Measurements from ENCODE around the gene NT5DC3.

Gene NT5DC3

DNA sequence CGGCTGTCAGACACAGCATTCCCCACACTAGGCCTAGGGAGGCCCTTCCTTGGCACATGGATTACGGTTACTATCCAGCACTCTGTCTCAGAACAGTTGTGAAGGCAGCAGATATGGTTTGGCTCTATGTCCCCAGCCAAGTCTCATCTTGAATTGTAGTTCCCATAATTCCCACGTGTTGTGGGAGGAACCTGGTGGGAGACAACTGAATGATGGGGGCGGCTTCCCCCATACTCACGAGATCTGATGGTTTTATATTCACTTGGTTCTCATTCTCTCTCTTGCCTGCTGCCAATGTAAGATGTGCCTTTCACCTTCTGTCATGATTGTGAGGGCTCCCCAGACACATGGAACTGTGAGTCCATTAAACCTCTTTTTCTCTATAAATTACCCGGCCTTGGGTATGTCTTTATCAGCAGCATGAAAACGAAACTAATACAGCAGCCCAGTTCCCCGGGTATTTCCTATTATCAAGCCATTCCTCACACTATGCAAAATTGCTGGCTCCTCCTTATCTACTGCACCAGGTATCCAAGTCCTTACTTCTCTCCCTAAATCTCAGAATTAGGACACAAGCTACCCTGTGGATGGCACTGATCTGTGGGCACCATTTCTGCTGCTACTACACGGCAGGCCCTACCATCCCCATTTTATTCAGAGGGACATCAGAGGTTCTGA, 33.3 kb downstream of the NT5DC3 start:
- intact Hi-C loops (cut with DNase I; ENCODE audit: low total_unique reads): no loop called here
- Histone ChIP-seq H3K4me3 (no peak overlapping the region), H3K9me3 (no peaks in the 10 kb centered on the region), H3K27ac (peak overlapping the region; percentile 19 to 76), H3K4me1 (peaks cover 0 to 77% (median 49%) of the 10 kb centered on the region in 4 donors), H3K27me3 (no peaks in the 10 kb centered on the region), H3K36me3 (peaks cover 3 to 20% (median 16%) of the 10 kb centered on the region in 3 donors)
- DNase-seq: no peak
- TF ChIP-seq, protein P1, sequence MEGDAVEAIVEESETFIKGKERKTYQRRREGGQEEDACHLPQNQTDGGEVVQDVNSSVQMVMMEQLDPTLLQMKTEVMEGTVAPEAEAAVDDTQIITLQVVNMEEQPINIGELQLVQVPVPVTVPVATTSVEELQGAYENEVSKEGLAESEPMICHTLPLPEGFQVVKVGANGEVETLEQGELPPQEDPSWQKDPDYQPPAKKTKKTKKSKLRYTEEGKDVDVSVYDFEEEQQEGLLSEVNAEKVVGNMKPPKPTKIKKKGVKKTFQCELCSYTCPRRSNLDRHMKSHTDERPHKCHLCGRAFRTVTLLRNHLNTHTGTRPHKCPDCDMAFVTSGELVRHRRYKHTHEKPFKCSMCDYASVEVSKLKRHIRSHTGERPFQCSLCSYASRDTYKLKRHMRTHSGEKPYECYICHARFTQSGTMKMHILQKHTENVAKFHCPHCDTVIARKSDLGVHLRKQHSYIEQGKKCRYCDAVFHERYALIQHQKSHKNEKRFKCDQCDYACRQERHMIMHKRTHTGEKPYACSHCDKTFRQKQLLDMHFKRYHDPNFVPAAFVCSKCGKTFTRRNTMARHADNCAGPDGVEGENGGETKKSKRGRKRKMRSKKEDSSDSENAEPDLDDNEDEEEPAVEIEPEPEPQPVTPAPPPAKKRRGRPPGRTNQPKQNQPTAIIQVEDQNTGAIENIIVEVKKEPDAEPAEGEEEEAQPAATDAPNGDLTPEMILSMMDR (IDR thresholded peaks at IDR 0.05): no peak

DNA sequence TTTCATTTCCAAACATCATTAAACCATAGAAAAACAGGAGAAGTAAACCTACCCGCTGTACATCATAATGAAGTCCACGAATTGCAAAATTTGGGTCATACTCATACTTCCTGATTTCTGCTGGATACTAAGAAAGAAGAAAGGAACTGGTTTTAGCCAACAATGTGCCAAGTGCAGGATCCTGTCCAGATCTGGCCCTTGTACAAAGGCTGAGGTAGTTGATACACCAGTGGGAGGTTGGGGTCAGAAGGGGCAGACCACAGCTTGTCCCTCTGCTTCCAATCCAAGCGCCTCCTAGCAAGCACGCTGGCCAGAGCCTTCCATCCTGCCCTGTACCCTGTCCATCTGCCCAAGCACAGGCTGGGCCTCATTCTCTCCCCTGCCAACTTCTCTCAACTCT, 34.2 kb downstream of the NT5DC3 start:
- peak overlapping the region; percentile 19 to 76 for H3K27ac ChIP-seq
- H3K36me3 ChIP-seq: peaks cover 0 to 24% (median 13%) of the 10 kb centered on the region in 3 donors
- H3K4me1 ChIP-seq: peaks cover 0 to 83% (median 57%) of the 10 kb centered on the region in 4 donors
- TF ChIP-seq, protein P1 (IDR thresholded peaks at IDR 0.05): no peak
- no peaks in the 10 kb centered on the region for H3K27me3 ChIP-seq
- no peak overlapping the region for H3K4me3 ChIP-seq
- no peaks in the 10 kb centered on the region for H3K9me3 ChIP-seq
- intact Hi-C loops (cut with DNase I; ENCODE audit: low total_unique reads): no loop called here
- DNase-seq: no peak

DNA sequence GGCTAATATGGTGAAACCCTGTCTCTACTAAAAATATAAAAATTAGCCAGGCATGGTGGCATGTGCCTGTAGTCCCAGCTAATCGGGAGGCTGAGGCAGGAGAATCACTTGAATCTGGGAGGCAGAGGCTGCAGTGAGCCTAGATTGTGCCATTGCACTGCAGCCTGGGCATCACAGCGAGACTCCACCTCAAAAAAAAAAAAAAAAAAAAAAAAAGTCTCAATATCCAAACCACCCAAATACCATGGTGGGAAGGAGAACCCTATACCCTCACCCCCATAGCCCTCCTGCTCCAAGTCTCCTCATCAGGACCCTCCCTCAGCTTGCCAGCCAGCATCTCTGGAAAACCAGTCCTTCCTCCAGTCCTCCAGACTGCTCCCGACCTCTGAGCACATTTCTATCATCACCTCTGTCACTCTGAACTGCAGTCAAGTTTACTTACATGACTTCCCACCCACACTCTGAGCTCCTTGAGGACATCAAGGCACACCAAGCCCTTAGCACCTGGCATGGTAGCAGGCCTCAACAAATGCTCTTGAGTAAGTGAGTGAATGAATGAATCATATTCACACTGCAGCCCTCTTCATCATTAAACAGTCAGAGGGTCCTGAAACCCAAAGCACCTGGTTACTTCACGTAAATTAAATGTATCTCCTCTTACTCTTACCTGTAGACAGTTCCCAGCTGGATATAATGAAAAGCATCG, 35.2 kb downstream of the NT5DC3 start:
- Histone ChIP-seq H3K9me3 (no peaks in the 10 kb centered on the region), H3K27ac (peak overlapping the region; percentile 43 to 76), H3K4me1 (peaks cover 0 to 93% (median 66%) of the 10 kb centered on the region in 4 donors), H3K27me3 (no peaks in the 10 kb centered on the region), H3K4me3 (no peak overlapping the region), H3K36me3 (peaks cover 0 to 14% (median 4%) of the 10 kb centered on the region in 3 donors)
- TF ChIP-seq, protein P1 (IDR thresholded peaks at IDR 0.05): no peak
- intact Hi-C loops (cut with DNase I; ENCODE audit: low total_unique reads): loop anchor here (2.0 kb wide), 1 partner anchor 63 kb away; no protein-coding TSS in a partner anchor
- no peak for DNase-seq

DNA sequence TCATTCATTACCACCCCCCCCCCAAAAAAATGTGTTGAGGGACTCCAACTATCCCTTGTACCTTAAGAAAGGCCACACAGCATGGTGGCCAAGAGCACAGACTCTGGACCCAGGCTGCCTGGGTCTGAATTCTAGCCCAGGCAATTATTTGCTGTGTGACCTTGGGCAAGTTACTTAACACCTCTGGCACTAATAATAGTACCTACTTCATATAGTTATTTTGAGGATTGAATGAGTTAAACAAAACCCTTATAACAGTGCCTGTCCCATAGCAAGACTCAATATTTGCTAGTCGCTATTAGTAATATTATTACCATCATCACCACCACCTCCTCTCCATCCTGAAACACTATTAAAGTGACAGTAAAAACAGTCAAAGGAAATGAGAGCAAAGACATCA, 37.2 kb downstream of the NT5DC3 start:
- no peaks in the 10 kb centered on the region for H3K27me3 ChIP-seq
- H3K4me3 ChIP-seq: no peak overlapping the region
- DNase-seq: no peak
- TF ChIP-seq, protein P1 (IDR thresholded peaks at IDR 0.05): no peak
- peaks cover 0 to 7% (median 0%) of the 10 kb centered on the region in 3 donors for H3K36me3 ChIP-seq
- H3K4me1 ChIP-seq: peaks cover 0 to 97% (median 76%) of the 10 kb centered on the region in 4 donors
- intact Hi-C loops (cut with DNase I; ENCODE audit: low total_unique reads): loop anchor here (2.0 to 5.0 kb wide), 2 partner anchors 33 to 65 kb away; no protein-coding TSS in a partner anchor
- no peaks in the 10 kb centered on the region for H3K9me3 ChIP-seq
- peak overlapping the region; percentile 43 to 76 for H3K27ac ChIP-seq

DNA sequence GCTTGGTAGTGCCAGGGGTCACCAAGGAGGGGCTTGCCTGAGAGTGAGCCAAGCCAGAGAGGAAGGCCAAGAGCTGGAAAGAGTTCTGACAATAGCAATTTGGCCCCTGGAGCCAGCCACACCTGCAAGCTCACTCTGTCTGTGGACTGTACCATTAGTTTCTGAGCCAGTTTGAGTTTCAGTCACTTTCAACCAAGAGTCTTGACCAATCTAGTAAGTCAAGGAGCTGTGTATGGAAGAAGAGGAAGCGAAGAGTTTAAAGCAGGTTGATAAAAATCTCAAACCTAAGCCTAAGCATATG, 38.5 kb downstream of the NT5DC3 start:
- intact Hi-C loops (cut with DNase I; ENCODE audit: low total_unique reads): loop anchor here (5.0 kb wide), 1 partner anchor 35 kb away; no protein-coding TSS in a partner anchor
- Histone ChIP-seq H3K9me3 (no peaks in the 10 kb centered on the region), H3K36me3 (peaks cover 0 to 13% (median 8%) of the 10 kb centered on the region in 3 donors), H3K27ac (peak overlapping the region; percentile 76 to 80), H3K4me3 (no peak overlapping the region), H3K4me1 (peaks cover 0 to 88% (median 67%) of the 10 kb centered on the region in 4 donors), H3K27me3 (no peaks in the 10 kb centered on the region)
- no peak for DNase-seq
- TF ChIP-seq, protein P1 (IDR thresholded peaks at IDR 0.05): no peak
